ENCODE results near the gene COG2.

- no peak for TF ChIP-seq CTCF (conservative IDR thresholded peaks at IDR 0.05)
- no peak for TF ChIP-seq EZH2 (IDR thresholded peaks at IDR 0.05; ENCODE audit: low read depth)
Measured at GRCh38 chr1:230739564-230740290, 97.4 kb downstream of the COG2 start.

Measured in PC-9 (cell line).